H1 (cell line): ENCODE results near the gene BTAF1. TPM values are rescaled to one million over a fixed set of nuclear protein-coding genes. Genes with fewer than 3 reads are reported as not detected.

Experiments
- EZH2 ChIP-seq: fragments of 200-600 bp; sonication (generic); IDR thresholded peaks from 2 replicates; pipeline ENCODE4 v1.7.1; 2012; ENCODE audit warnings: low read depth, mild to moderate bottlenecking, moderate library complexity, low read length, inconsistent platforms; ENCODE audit not compliant: severe bottlenecking
- GABPA ChIP-seq: IDR thresholded peaks from 2 replicates; pipeline ENCODE4 v1.6.1; 2011; ENCODE audit warnings: mild to moderate bottlenecking, low read length, moderate library complexity, borderline replicate concordance; ENCODE audit not compliant: insufficient read depth
- NANOG ChIP-seq: IDR thresholded peaks from 2 replicates; pipeline ENCODE4 v1.6.1; 2011; ENCODE audit warnings: low read length, low read depth, mild to moderate bottlenecking, inconsistent platforms; ENCODE audit not compliant: insufficient read depth, poor library complexity, severe bottlenecking
- YY1 ChIP-seq: IDR thresholded peaks from 2 replicates; pipeline ENCODE4 v1.6.1; 2011; ENCODE audit warnings: low read depth, mild to moderate bottlenecking, low read length
- polyA plus RNA-seq, 7 experiments: library from polyadenylated mRNA; depleted of rRNA in 3 of 7; stranded (reverse) in 5 of 7; unstranded in 2 of 7; fragments of >200 nt in 5 of 7; fragments of 200-250 nt in 2 of 7; gene quantifications; 1 replicate in 5 of 7; 2 replicates in 1 of 7; 4 replicates in 1 of 7; pipeline versions ENCODE4 v1.2.1 to v1.2.3, GENCODE V29; 2011 to 2013; ENCODE audit warnings: missing spikeins in 2 of 7, mixed read lengths in 2 of 7
- total RNA-seq: library from RNA; stranded (reverse); fragmentation: NEBNext Ultra II Directional; extraction: Animal tissue kit (Norgen Biotek cat#: 25700); gene quantifications from 2 replicates; pipeline ENCODE4 v1.2.1, GENCODE V29; 2021
- TF ChIP-seq, protein P1 (sequence below): fragments of 300-600 bp; sonication (generic); IDR thresholded peaks from 2 replicates; pipeline ENCODE4 v1.7.1; 2012; ENCODE audit warnings: low read length, moderate library complexity, mild to moderate bottlenecking, inconsistent platforms; ENCODE audit not compliant: insufficient replicate concordance
- TF ChIP-seq, protein P2 (sequence below), 3 experiments: IDR thresholded peaks; 1 replicate in 2 of 3; 2 replicates in 1 of 3; pipeline versions ENCODE4 v1.5.1 to v1.6.1; 2011; ENCODE audit warnings: low read length in 3 of 3, mild to moderate bottlenecking in 3 of 3, inconsistent platforms in 2 of 3, low read depth in 1 of 3, moderate library complexity in 1 of 3; ENCODE audit not compliant: insufficient read depth in 1 of 3; ENCODE audit errors: control extremely low read depth in 1 of 3

Gene BTAF1
- total and polyA plus RNA-seq, 2 of the 8 experiments (the other 6 are each of a cell fraction or from before 2014, with no cell fraction given) = 24.5 to 39.1 TPM

DNA sequence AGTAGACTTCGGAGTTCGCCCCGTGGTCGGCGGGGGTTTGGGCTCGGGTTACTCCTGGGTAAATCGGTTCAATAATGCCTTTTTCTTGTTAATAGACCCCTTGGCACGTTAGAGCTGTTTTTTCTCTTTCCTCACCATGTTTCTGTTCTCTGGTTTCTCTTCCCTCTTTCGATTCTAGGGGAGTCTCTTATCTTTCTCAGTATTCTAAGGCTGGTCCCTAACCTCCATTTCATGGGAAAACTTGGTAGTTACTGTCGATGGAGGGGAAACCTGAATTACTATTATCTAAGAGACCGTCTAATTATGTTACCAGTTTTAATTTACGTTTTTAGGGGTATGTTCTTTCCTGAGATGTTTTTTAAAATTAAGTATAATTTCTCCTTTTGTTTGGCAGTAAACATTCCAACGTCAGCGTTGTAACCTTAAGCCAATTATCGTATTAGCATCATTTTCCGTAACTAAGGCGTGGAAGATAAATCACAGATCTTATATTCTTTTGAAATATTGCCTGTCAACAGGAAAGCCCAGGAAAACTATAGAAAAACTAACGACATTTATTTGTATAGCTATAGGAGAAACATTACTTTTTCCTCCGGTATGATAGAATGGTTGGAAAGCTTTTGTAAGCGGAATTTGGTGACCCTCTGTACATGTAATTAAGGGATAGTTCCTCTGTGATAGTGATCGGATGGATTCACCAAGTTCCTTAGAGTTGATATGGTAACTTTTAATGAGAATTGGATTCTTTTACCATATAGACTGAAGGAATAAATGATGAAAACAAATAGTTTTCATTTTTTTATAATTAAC lies 847 bp downstream of the BTAF1 start (continued):
- TF ChIP-seq, protein P1, sequence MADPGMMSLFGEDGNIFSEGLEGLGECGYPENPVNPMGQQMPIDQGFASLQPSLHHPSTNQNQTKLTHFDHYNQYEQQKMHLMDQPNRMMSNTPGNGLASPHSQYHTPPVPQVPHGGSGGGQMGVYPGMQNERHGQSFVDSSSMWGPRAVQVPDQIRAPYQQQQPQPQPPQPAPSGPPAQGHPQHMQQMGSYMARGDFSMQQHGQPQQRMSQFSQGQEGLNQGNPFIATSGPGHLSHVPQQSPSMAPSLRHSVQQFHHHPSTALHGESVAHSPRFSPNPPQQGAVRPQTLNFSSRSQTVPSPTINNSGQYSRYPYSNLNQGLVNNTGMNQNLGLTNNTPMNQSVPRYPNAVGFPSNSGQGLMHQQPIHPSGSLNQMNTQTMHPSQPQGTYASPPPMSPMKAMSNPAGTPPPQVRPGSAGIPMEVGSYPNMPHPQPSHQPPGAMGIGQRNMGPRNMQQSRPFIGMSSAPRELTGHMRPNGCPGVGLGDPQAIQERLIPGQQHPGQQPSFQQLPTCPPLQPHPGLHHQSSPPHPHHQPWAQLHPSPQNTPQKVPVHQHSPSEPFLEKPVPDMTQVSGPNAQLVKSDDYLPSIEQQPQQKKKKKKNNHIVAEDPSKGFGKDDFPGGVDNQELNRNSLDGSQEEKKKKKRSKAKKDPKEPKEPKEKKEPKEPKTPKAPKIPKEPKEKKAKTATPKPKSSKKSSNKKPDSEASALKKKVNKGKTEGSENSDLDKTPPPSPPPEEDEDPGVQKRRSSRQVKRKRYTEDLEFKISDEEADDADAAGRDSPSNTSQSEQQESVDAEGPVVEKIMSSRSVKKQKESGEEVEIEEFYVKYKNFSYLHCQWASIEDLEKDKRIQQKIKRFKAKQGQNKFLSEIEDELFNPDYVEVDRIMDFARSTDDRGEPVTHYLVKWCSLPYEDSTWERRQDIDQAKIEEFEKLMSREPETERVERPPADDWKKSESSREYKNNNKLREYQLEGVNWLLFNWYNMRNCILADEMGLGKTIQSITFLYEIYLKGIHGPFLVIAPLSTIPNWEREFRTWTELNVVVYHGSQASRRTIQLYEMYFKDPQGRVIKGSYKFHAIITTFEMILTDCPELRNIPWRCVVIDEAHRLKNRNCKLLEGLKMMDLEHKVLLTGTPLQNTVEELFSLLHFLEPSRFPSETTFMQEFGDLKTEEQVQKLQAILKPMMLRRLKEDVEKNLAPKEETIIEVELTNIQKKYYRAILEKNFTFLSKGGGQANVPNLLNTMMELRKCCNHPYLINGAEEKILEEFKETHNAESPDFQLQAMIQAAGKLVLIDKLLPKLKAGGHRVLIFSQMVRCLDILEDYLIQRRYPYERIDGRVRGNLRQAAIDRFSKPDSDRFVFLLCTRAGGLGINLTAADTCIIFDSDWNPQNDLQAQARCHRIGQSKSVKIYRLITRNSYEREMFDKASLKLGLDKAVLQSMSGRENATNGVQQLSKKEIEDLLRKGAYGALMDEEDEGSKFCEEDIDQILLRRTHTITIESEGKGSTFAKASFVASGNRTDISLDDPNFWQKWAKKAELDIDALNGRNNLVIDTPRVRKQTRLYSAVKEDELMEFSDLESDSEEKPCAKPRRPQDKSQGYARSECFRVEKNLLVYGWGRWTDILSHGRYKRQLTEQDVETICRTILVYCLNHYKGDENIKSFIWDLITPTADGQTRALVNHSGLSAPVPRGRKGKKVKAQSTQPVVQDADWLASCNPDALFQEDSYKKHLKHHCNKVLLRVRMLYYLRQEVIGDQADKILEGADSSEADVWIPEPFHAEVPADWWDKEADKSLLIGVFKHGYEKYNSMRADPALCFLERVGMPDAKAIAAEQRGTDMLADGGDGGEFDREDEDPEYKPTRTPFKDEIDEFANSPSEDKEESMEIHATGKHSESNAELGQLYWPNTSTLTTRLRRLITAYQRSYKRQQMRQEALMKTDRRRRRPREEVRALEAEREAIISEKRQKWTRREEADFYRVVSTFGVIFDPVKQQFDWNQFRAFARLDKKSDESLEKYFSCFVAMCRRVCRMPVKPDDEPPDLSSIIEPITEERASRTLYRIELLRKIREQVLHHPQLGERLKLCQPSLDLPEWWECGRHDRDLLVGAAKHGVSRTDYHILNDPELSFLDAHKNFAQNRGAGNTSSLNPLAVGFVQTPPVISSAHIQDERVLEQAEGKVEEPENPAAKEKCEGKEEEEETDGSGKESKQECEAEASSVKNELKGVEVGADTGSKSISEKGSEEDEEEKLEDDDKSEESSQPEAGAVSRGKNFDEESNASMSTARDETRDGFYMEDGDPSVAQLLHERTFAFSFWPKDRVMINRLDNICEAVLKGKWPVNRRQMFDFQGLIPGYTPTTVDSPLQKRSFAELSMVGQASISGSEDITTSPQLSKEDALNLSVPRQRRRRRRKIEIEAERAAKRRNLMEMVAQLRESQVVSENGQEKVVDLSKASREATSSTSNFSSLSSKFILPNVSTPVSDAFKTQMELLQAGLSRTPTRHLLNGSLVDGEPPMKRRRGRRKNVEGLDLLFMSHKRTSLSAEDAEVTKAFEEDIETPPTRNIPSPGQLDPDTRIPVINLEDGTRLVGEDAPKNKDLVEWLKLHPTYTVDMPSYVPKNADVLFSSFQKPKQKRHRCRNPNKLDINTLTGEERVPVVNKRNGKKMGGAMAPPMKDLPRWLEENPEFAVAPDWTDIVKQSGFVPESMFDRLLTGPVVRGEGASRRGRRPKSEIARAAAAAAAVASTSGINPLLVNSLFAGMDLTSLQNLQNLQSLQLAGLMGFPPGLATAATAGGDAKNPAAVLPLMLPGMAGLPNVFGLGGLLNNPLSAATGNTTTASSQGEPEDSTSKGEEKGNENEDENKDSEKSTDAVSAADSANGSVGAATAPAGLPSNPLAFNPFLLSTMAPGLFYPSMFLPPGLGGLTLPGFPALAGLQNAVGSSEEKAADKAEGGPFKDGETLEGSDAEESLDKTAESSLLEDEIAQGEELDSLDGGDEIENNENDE = no peak
- TF ChIP-seq GABPA (no peak), YY1 (no peak), NANOG (no peak), EZH2 (no peak)
- TF ChIP-seq, protein P2, sequence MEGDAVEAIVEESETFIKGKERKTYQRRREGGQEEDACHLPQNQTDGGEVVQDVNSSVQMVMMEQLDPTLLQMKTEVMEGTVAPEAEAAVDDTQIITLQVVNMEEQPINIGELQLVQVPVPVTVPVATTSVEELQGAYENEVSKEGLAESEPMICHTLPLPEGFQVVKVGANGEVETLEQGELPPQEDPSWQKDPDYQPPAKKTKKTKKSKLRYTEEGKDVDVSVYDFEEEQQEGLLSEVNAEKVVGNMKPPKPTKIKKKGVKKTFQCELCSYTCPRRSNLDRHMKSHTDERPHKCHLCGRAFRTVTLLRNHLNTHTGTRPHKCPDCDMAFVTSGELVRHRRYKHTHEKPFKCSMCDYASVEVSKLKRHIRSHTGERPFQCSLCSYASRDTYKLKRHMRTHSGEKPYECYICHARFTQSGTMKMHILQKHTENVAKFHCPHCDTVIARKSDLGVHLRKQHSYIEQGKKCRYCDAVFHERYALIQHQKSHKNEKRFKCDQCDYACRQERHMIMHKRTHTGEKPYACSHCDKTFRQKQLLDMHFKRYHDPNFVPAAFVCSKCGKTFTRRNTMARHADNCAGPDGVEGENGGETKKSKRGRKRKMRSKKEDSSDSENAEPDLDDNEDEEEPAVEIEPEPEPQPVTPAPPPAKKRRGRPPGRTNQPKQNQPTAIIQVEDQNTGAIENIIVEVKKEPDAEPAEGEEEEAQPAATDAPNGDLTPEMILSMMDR (IDR thresholded peaks at IDR 0.05; ENCODE audit: control extremely low read depth in 1 of 3, insufficient read depth in 1 of 3, low read depth in 1 of 3, low read length in 3 of 3) = no peak
